ENCODE results near the gene DDX24.

DDX24 gene

GRCh38 chr14:94018308-94018707, 62.7 kb downstream of the DDX24 start:
- no peak for DNase-seq (ENCODE audit: low read depth in 2 of 3, low spot score in 2 of 3)

DNA sequence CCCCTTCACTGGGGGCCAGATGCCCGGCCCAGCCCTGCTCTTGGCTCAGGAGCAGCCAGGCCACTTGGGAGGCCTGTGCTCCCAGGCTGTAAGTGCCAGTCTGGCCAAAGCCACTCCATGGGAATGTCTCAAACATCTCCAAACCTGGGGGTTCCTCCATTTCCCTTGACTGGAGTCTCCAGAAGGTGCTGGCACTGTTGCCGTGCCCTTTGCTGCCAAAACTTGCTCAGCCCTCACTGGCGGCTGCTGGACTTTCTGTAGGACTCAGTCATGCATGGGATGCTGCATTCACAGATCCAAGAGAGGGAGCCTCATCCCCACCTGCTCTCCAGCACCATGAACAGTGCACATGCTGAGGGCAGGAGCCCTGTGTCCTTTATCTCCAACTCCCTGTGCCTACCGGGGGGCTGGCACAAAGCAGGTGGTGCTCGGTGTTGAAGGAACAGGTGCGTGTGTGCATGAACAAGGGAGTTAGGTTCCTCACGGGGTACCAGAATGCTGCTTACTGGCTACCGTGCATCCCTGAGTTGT, 64.5 kb downstream of the DDX24 start:
- no peak for DNase-seq (ENCODE audit: low read depth in 2 of 3, low spot score in 2 of 3)

DNA sequence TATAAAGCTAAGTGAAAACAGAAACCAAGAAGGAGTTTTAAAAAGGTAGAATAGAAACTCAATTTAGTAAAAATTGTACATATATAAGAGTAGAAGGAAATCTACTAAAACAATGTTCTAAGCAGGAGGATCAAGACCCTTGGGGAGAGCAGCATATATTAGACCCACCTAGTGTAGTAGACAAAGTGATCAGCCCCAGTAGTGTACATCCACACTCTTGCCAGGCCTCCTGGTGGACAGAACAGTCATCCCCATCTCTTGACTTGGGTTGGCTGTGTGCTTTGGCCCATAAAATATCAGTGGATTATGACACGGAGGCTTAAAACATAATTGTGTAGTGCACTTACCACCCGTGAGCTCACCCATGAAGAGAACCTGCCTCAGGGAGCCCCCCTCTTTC, 65.8 kb downstream of the DDX24 start:
- DNase-seq (ENCODE audit: low read depth in 2 of 3, low spot score in 2 of 3) = no peak

DNA sequence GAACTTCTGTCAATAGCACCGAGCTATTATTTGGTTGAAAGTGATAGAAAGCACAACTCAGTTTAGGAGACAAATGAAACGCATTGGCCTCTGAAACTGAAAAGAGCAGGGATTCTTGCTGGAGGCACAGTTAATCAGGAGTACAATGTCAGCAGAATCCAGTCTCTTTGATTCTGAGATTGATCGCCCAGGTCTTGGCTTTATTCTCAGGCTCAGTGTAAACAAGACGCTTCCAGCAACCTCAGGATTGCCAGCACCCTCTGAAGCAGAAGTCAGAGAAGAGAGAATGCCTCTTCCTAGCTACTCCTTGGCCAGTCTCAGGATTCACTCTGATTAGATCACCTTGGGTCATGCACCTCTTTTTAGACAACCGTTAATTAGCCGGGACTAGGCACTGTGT, 66.6 kb downstream of the DDX24 start:
- no peak for DNase-seq (ENCODE audit: low read depth in 2 of 3, low spot score in 2 of 3)

DNA sequence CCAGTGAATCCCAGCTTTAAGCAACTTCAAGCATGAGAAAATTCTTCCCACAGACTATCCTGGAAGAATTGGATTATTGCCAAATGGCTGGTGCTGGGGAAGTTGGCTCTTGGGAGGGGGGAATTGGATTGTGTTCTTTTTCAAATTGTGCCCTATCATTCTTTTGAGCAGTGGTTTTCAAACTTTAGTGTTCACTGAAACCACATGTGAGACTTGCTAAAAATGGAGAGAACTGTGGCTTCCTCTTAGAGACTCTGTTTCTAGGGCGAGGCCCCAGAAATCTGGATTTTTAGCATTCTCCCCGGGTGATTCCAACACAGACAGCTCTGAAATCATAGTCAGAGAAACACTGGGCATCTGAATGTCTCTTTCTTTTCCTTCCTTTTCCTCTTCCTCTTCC, 69.2 kb downstream of the DDX24 start:
- no peak for DNase-seq (ENCODE audit: low read depth in 2 of 3, low spot score in 2 of 3)

DNA sequence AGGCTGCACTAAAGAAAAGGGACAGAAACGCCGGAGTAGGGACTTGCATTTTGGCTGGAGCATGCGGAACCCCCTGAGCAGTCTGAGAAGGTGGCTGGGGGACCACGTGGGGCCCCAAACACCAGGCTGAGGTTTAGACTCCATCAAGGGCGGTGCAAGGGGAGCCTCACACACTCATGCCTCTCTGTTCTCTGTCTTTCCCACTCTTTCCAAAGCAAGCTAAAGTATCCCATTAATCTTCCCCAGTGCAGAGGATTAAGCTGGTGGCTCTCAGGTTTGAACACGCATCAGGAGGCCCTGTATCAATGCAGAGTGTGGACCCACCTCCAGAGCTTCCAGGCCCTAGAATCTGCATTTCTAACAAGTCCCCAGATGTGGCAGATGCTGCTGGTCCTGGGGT, 70.4 kb downstream of the DDX24 start:
- DNase-seq (ENCODE audit: low read depth in 2 of 3, low spot score in 2 of 3) = no peak

- DNase-seq (ENCODE audit: low read depth in 2 of 3, low spot score in 2 of 3) = no peak
Measured at GRCh38 chr14:94009767-94010166, 71.2 kb downstream of the DDX24 start.

GRCh38 chr14:94008234-94008633, 72.8 kb downstream of the DDX24 start:
- DNase-seq (ENCODE audit: low read depth in 2 of 3, low spot score in 2 of 3) = no peak

GRCh38 chr14:94005324-94006073, 75.5 kb downstream of the DDX24 start:
- no peak for DNase-seq (ENCODE audit: low read depth in 2 of 3, low spot score in 2 of 3)

DNA sequence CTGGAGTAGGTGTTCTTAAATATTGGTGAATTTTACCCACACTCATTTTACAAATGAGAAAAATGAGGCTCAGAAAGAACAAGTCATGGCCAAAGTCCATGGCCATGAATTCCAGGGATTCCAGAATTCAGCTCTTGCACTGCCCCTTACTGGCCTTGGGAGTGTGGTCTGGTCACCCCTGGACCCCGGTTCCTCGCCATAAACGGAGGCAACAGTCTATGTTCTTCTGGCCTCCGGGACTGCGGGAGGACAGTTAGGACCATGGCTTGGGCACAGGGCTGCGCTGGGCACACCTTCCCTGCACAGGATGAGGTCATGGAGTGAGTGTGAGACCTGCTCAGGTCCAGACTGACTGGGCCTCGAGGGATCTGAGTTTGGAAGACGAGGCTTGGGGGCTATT, 77.0 kb downstream of the DDX24 start:
- DNase-seq (ENCODE audit: low read depth in 2 of 3, low spot score in 2 of 3) = no peak

DNA sequence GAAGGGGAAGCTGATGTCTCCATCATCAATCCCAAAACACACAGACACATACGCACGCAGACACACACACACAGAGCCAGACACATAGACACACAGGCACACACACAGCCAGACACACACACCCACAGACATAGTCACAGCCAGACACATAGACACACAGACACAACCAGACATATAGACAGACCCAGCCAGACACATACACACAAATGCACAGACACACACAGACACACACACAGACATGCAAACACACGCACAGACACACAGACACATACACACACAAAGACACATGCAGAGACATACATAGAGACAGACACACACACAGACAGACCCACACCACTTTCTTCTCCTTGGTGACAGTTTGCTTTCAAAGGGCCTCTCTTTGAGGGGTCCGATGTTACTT, 77.6 kb downstream of the DDX24 start:
- no peak for DNase-seq (ENCODE audit: low read depth in 2 of 3, low spot score in 2 of 3)

- DNase-seq (ENCODE audit: low read depth in 2 of 3, low spot score in 2 of 3) = no peak
Measured at GRCh38 chr14:94001501-94002396, 79.3 kb downstream of the DDX24 start.

DNA sequence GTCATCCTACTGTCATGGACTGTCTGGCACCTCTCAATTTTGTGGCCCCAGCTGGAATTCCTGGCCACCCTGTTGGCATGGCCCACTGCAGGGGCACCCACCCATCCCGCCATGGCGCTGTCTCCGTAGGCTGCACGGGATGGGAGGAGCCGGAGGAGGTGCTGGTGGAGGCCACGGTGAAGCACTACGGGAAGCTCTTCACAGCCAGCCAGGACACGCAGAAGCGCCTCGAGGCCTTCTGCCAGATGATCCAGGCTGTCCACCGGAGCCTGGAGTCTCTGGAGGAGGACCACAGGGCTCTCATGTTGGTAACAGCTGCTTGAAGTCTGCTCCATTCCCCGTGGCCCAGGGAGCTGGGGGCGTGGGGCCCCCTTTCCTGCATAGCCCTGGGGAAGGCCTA, 80.0 kb downstream of the DDX24 start:
- no peak for DNase-seq (ENCODE audit: low read depth in 2 of 3, low spot score in 2 of 3)

- DNase-seq (ENCODE audit: low read depth in 2 of 3, low spot score in 2 of 3) = no peak
Measured at GRCh38 chr14:94000267-94000666, 80.7 kb downstream of the DDX24 start.

GRCh38 chr14:93999573-93999972, 81.4 kb downstream of the DDX24 start:
- DNase-seq (ENCODE audit: low read depth in 2 of 3, low spot score in 2 of 3) = no peak

- no peak for DNase-seq (ENCODE audit: low read depth in 2 of 3, low spot score in 2 of 3)
Measured at GRCh38 chr14:93998871-93999403, 82.1 kb downstream of the DDX24 start.

Data from activated CD8-positive, alpha-beta memory T cell treated with anti-CD3 and anti-CD28 coated beads for 48 hours (primary cell).